Measurements from ENCODE around the gene SPP1. TPM values are rescaled to one million over a fixed set of nuclear protein-coding genes. Genes with fewer than 3 reads are reported as not detected.
"Not testable (repeated sequence)": the region's sequence is repeated elsewhere in the genome, so short reads cannot be mapped to it uniquely, and the experiment has no call there.

SPP1 gene
- total RNA-seq, 2 donors from 2014 or later = 0.31 to 8.8 TPM

DNA sequence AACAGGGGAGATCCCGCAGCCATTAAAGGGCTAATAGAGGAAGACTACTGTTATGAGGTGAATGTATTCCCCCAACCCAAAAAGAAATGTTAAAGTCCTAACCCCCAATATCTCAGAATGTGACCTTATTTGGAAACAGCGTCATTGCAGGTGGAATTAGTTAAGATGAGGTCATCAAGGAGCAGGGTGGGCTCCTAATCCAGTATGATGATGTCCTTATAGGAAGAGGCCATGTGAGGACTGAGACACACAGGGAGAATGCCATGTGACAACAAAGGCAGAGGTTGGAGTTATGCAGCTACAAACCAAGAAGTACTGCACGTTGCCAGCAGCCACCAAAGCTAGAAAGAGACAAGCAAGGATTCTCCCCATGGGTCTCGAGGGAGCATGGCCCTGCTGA lies 14.3 kb downstream of the SPP1 start:
- H3K4me1 ChIP-seq (ENCODE audit: control insufficient read depth, insufficient read depth, low read length) = no peaks in the 10 kb centered on the region
- Mint-ChIP-seq H3K9me3 (peaks cover 4% of the 10 kb centered on the region), H3K4me3 (no peak overlapping the region), H3K4me1 (no peaks in the 10 kb centered on the region), H3K27me3 (ENCODE audit: insufficient read depth) (peaks cover 2% of the 10 kb centered on the region), H3K36me3 (ENCODE audit: low read depth) (no peaks in the 10 kb centered on the region), H3K27ac (no peak overlapping the region)
- no peak overlapping the region for H3K4me3 ChIP-seq (ENCODE audit: low read length)
- 90% methylated on average over 2 to 4 of the region's 4 CpGs for WGBS, 2 experiments (ENCODE audit: insufficient coverage in 1 of 2, insufficient read length in 1 of 2)
- no peak overlapping the region for H3K9ac ChIP-seq (ENCODE audit: extremely low read depth, low read length, poor library complexity, severe bottlenecking)
- TF ChIP-seq, protein P1, sequence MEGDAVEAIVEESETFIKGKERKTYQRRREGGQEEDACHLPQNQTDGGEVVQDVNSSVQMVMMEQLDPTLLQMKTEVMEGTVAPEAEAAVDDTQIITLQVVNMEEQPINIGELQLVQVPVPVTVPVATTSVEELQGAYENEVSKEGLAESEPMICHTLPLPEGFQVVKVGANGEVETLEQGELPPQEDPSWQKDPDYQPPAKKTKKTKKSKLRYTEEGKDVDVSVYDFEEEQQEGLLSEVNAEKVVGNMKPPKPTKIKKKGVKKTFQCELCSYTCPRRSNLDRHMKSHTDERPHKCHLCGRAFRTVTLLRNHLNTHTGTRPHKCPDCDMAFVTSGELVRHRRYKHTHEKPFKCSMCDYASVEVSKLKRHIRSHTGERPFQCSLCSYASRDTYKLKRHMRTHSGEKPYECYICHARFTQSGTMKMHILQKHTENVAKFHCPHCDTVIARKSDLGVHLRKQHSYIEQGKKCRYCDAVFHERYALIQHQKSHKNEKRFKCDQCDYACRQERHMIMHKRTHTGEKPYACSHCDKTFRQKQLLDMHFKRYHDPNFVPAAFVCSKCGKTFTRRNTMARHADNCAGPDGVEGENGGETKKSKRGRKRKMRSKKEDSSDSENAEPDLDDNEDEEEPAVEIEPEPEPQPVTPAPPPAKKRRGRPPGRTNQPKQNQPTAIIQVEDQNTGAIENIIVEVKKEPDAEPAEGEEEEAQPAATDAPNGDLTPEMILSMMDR (conservative IDR thresholded peaks at IDR 0.05) = no peak
- H3K9me3 ChIP-seq (ENCODE audit: control insufficient read depth, low read length) = no peaks in the 10 kb centered on the region
- no peaks in the 10 kb centered on the region for H3K27me3 ChIP-seq (ENCODE audit: control insufficient read depth, insufficient read depth, low read length, poor library complexity, severe bottlenecking)
- DNase-seq = no peak
- no peak overlapping the region for H3K27ac ChIP-seq (ENCODE audit: low read depth, low read length)
- H3K36me3 ChIP-seq (ENCODE audit: control insufficient read depth, insufficient read depth, low read length) = no peaks in the 10 kb centered on the region

DNA sequence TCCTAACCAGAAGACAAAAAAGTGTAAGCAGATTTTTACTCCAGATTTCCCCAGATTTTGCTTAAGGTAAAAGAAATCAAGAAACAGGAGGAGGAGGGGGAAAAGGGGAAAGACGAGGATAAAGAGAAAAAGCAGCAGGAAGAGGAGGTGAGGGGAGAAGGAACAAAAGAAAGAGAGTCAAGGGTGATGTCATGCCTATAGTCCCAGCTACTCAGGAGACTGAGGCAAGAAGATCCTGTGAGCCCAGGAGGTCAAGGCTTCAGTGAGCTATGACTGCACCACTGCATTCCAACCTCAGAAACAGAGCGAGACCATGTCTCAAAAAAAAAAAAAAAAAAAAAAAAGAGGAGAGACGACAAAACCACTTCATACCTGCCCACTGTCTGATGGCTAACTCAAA lies 19.9 kb downstream of the SPP1 start:
- H3K36me3 Mint-ChIP-seq (ENCODE audit: low read depth) = no peaks in the 10 kb centered on the region
- Histone ChIP-seq H3K4me3 (ENCODE audit: low read length) (no peak overlapping the region), H3K27ac (ENCODE audit: low read depth, low read length) (no peak overlapping the region), H3K36me3 (ENCODE audit: control insufficient read depth, insufficient read depth, low read length) (no peaks in the 10 kb centered on the region), H3K9ac (ENCODE audit: extremely low read depth, low read length, poor library complexity, severe bottlenecking) (no peak overlapping the region), H3K9me3 (ENCODE audit: control insufficient read depth, low read length) (no peaks in the 10 kb centered on the region), H3K4me1 (ENCODE audit: control insufficient read depth, insufficient read depth, low read length) (no peaks in the 10 kb centered on the region), H3K27me3 (ENCODE audit: control insufficient read depth, insufficient read depth, low read length, poor library complexity, severe bottlenecking) (no peaks in the 10 kb centered on the region)
- WGBS, 2 experiments (ENCODE audit: insufficient coverage in 1 of 2, insufficient read length in 1 of 2) = 57 to 69% methylated on average over 1 to 3 of the region's 3 CpGs
- no peak overlapping the region for H3K27ac Mint-ChIP-seq
- H3K27me3 Mint-ChIP-seq (ENCODE audit: insufficient read depth) = peaks cover 2% of the 10 kb centered on the region
- no peaks in the 10 kb centered on the region for H3K4me1 Mint-ChIP-seq
- DNase-seq = no peak
- TF ChIP-seq, protein P1 (conservative IDR thresholded peaks at IDR 0.05) = no peak
- no peak overlapping the region for H3K4me3 Mint-ChIP-seq
- peaks cover 4% of the 10 kb centered on the region for H3K9me3 Mint-ChIP-seq

GRCh38 chr4:87999191-87999691 lies 23.7 kb downstream of the SPP1 start:
- TF ChIP-seq, protein P1 (conservative IDR thresholded peaks at IDR 0.05) = peak; percentile 66
- not testable (repeated sequence) for H3K27me3 Mint-ChIP-seq (ENCODE audit: insufficient read depth); H3K4me3 Mint-ChIP-seq; H3K36me3 ChIP-seq (ENCODE audit: control insufficient read depth, insufficient read depth, low read length); H3K4me1 Mint-ChIP-seq; DNase-seq; H3K36me3 Mint-ChIP-seq (ENCODE audit: low read depth); H3K9me3 Mint-ChIP-seq; H3K9ac ChIP-seq (ENCODE audit: extremely low read depth, low read length, poor library complexity, severe bottlenecking); H3K27me3 ChIP-seq (ENCODE audit: control insufficient read depth, insufficient read depth, low read length, poor library complexity, severe bottlenecking); H3K4me3 ChIP-seq (ENCODE audit: low read length); H3K4me1 ChIP-seq (ENCODE audit: control insufficient read depth, insufficient read depth, low read length); H3K27ac Mint-ChIP-seq; H3K27ac ChIP-seq (ENCODE audit: low read depth, low read length); H3K9me3 ChIP-seq (ENCODE audit: control insufficient read depth, low read length)
- 95 to 100% methylated on average over 1 to 2 of the region's 2 CpGs for WGBS, 2 experiments (ENCODE audit: insufficient coverage in 1 of 2, insufficient read length in 1 of 2)

All from endodermal cell (in vitro differentiated cells).